A549 treated with Mapracorat at 1 μM for 4 hours (cell line): ENCODE data around the gene ST6GALNAC6. TPM values are rescaled to one million over a fixed set of nuclear protein-coding genes. Genes with fewer than 3 reads are reported as not detected.

Experiments used
- total RNA-seq: library from RNA; stranded (reverse); fragments of 200-300 nt; extraction: Qiagen RNA extraction; gene quantifications from 5 replicates; pipeline ENCODE4 v1.2.3, GENCODE V29; 2022

ST6GALNAC6 gene, protein sequence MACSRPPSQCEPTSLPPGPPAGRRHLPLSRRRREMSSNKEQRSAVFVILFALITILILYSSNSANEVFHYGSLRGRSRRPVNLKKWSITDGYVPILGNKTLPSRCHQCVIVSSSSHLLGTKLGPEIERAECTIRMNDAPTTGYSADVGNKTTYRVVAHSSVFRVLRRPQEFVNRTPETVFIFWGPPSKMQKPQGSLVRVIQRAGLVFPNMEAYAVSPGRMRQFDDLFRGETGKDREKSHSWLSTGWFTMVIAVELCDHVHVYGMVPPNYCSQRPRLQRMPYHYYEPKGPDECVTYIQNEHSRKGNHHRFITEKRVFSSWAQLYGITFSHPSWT
- 21.1 to 25.8 TPM (median 22.7 TPM) in 5 replicates for total RNA-seq

DNA sequence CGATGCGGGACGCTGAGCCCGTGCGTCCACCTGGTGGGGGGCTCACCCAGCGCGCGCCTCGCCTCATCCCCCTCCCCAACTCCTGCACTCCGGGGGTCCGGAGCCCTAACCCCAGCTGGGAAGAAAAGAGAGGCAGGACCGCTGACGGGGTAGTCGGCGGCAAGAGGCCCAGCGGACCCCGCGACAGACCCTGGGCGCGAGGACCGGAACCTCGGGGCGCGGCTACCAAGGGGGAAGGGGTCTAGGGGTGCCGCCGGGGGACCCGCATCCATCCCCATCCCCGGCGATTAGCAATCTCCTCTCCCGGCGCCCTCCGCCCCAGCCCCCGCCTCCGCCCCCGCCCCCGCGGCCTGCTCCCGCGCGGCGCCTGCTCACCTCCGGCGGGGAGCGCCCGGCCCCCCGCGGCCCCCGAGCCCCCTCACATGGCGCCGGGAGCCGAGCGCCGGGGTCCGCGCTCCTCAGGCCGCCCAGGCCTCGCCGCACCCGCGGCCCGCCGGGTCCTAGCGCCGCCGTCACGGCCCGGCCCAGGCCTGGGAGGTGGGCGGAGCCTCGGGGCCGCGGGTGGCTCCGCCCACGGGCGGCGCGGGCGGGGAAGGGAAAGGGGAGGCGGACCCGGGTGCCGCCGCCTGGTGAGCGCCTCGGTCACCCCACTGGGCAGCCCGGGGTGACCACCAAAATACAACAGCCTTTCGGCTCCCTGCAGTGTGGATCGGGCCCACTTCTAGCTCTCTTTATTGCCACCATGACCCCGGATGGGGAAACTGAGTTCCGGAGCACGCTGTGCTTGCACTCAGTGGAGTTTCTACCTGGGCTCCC lies at the start of gene ST6GALNAC6:
ST6GALNAC6 (minus strand) TSS at position 476 of the 816 bp plus-strand sequence. CDS start 1,622 bp downstream, outside the sequence.

DNA sequence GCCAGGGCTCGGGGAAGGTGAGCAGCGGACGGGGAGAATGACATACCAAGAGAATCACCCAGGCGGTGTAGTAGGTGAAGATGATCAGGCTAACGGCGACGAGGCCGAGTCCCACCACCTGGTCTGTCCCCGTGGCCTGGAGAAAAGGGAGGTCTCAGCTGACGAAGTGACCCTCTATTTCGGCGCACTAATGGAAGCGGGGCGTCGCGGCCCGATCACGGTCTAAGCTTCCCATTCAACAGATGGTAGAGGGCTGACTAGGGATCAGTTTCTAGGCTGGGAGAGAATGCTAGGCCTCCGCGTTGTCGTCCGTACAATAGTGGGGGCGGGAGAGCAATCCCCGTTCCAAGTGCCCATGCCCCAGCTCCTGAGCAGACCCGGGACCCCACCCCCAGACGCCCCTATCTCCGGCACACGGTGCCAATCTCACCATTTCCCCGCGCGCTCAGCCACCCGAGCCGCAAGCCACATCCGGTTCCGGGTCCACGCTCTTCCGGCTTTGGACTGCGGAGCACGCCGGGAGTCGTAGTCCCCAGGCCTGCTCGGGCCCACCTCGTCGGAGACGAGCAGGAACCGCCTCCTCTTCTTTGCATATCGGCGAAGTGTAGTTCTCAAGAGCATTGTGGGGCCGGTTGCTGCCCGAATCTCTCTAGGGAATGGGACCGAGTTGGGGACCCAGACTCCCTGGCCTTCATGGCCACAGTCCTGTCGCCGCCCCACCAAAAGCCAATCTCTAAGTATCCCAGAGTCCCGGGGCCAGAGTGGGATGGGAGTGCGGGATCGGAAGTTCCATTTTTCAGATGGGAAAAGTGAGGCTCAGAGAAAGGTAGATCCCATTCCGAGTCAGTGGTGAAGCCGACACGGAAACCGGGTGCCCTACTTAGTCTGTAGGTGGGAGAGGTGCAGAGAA lies 38.2 kb upstream of the ST6GALNAC6 start, which contains the start of gene DPM2:
DPM2 (minus strand) TSS at position 467 of the 910 bp plus-strand sequence; CDS start at position 433, 34 bp downstream.

DNA sequence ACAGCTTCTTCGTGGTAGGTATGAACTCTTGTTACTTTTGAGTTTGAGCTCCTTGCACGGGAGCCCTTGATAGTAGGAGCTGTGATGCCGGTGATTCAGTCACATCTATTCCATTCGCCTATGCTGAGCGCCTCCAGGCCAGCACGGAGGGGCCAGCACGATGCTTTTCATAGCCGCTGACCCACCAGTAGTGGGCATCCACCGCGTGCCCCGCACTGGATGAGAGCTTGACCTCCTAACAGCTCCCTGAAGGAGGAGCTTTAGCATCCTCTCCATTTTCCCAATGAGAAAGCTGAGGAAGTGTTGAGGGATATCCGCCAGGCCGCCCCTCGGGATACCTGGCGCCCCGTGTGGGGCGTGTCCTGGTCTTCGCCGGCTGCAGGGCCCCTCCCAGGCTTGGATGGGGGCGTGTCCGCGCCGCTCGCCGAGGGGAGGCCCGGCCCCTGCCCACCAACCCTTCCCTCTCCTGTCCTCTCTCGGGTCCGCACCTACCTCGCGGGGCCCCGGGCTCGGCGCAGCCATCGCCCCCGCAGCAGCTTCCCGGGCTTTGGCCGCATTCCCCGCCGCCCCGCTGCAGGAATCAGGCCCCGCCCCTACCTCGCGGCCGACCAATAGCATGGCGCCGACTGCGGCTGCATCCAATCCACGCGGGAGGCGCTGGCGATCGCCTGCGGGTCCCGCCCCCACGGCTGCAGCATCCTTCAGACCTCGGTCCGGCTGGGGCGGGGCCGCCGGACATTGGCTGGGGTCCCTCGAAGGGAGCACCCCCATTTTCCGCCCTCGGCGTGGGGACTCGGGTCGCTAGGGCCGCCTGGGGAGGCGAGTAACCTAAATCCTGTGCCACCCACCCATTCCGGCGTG lies 31.1 kb upstream of the ST6GALNAC6 start, which contains the start of gene PIP5KL1:
PIP5KL1 (minus strand) TSS at position 547 of the 861 bp plus-strand sequence; CDS start at position 522, 25 bp downstream.

DNA sequence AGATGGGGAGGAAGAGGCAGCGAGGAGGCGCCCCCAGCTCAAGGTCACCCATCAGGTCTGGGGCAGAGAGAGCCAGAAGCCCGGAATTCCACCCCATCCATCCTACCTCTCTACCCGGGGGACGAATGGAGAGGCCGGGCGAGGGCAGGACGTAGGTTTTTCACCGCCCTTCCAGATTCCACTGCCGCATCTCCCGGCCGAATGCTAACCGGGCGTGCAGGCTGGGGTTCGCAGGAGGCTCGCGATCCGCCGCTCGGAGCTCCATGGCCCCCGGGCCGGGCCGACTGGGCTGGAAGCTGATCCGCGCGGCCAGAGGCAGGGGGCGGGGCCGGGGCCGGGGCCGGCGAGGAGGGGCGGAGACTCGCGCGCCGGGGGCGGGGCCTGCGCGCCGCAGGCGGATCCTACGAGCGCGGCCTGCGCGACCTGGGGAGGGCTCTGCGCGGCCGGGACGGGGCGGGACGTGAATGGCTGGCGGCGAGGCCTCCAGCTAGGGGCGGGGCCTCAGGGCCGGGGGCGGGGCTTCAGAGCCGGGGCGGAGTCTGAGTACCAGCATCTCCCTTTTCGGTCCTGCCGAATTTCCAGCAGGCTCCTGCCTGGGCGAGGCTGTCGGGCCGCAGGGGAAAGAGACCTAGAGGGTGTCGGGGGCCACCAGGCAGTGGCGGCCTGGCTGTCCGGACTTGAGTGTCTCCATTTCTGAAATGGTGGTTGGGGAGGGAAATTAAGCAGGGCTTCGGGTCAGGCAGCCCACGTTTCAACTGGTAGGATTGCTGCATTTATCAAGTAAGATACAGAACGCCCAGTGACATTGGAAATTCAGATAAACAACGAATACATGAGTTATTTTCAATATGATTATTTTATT lies 17.5 kb upstream of the ST6GALNAC6 start, which contains the start of gene ST6GALNAC4:
ST6GALNAC4 (minus strand) TSS at position 322 of the 862 bp plus-strand sequence. CDS start 622 bp downstream, outside the sequence.

DNA sequence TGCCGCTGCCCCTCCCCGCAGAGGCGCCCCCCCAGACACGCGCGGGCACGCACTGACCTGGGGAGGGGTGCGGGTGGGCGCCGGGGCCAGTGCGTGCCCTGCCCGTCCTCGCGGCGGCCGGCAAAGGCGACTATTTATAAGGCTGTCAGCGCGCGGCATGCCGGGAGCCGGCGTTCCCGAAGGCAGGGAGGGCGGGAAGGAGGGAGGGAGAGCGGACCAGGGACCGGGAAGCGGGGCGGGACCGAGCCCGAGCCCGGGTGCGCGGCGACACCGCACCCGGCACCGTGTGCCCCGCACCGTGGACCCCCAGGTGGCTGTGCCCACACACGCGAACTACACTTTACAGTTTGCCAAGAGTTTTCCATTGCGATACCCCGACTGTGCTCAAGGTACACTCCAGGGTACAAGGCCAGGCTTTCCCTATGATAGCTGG lies 21.8 kb downstream of the ST6GALNAC6 start, which contains the start of gene AK1:
AK1 (minus strand) TSS at position 110 of the 433 bp plus-strand sequence. CDS start 3,058 bp downstream, outside the sequence.

DNA sequence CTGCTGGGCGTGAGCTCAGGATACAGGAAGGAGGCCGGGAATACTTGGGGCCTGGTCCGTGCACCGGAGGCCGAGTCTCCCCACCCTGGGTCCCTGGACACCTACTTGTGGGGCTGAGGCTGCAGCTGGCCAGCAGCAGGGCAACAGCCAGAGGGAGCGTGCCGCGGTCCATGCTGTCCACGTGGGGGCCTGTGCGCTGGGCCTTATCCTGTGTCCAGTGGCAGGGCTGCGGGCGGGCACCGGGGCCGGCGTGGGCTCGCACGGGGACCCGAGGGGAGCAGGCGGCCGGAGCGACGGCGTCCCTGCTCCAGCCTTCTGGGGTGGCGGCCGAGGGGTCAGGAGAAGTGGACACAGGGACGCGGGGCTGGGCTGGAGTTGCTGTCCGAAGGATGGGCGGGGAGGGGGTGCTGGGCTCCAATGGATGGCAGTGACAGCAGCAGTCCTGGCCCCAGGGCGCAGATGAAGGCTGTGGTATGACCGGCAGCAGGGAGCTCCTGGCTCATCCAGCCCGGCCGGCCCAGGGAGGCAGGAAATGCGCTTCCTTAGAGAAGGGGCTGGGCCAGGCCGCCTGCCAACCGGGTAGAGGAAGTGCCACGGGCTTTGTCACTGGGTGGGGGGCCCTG lies 45.1 kb downstream of the ST6GALNAC6 start, which contains the start of gene ENG:
ENG (minus strand) TSS at position 475 of the 623 bp plus-strand sequence; CDS start at position 172, 303 bp downstream.

Other genes starting within 250 kb of the ST6GALNAC6 start
- 0.07 TPM in 1 of 5 replicates, not detected in the others for gene CFAP157, start 192.6 kb downstream of the ST6GALNAC6 start, total RNA-seq
- 13.2 to 21.4 TPM (median 18.8 TPM) in 5 replicates for gene PTRH1, start 183.9 kb downstream of the ST6GALNAC6 start, total RNA-seq
- gene TTC16, start 183.5 kb downstream of the ST6GALNAC6 start, total RNA-seq, result 0.05 to 0.06 TPM (median 0.06 TPM) in 4 of 5 replicates, not detected in the other
- 9.6 to 17.3 TPM (median 15.2 TPM) in 5 replicates for gene TOR2A, start 164.3 kb downstream of the ST6GALNAC6 start, total RNA-seq
- 0.06 to 0.15 TPM (median 0.09 TPM) in 5 replicates for gene SH2D3C, start 120.9 kb downstream of the ST6GALNAC6 start, total RNA-seq
- gene CDK9, start 113.6 kb downstream of the ST6GALNAC6 start, total RNA-seq, result 43.5 to 54.9 TPM (median 48.2 TPM) in 5 replicates
- gene FPGS, start 96.7 kb downstream of the ST6GALNAC6 start, total RNA-seq, result 45.2 to 55.1 TPM (median 50.8 TPM) in 5 replicates
- 0.07 to 0.15 TPM (median 0.10 TPM) in 5 replicates for gene ENG, start 44.9 kb downstream of the ST6GALNAC6 start, total RNA-seq
- 50.6 to 85.5 TPM (median 74.9 TPM) in 5 replicates for gene AK1, start 21.9 kb downstream of the ST6GALNAC6 start, total RNA-seq
- gene ST6GALNAC4, start 17.4 kb upstream of the ST6GALNAC6 start, total RNA-seq, result 13.8 to 18.8 TPM (median 16.9 TPM) in 5 replicates
- gene PIP5KL1, start 31.2 kb upstream of the ST6GALNAC6 start, total RNA-seq, result 1.0 to 3.5 TPM (median 1.6 TPM) in 5 replicates
- 37.0 to 44.2 TPM (median 41.4 TPM) in 5 replicates for gene DPM2, start 38.3 kb upstream of the ST6GALNAC6 start, total RNA-seq
- 43.3 to 63.4 TPM (median 52.2 TPM) in 5 replicates for gene EEIG1, start 81.4 kb upstream of the ST6GALNAC6 start, total RNA-seq
- gene NAIF1, start 167.7 kb upstream of the ST6GALNAC6 start, total RNA-seq, result 4.9 to 8.3 TPM (median 6.4 TPM) in 5 replicates
- gene SLC25A25, start 168.6 kb upstream of the ST6GALNAC6 start, total RNA-seq, result 7.5 to 9.5 TPM (median 9.1 TPM) in 5 replicates
- gene PTGES2, start 228.1 kb upstream of the ST6GALNAC6 start, total RNA-seq, result 71.6 to 105 TPM (median 99.3 TPM) in 5 replicates
- gene LCN2, start 249.8 kb upstream of the ST6GALNAC6 start, total RNA-seq, result 2.7 to 5.2 TPM (median 4.3 TPM) in 5 replicates